ENCODE measurements around the gene CFAP126.
"Not testable (repeated sequence)": the region's sequence is repeated elsewhere in the genome, so short reads cannot be mapped to it uniquely, and the experiment has no call there.

CFAP126 gene

GRCh38 chr1:161379071-161379470 lies 11.4 kb upstream of the CFAP126 start:
- no peak for DNase-seq

- DNase-seq, result no peak
Observed at GRCh38 chr1:161378014-161378413, 10.3 kb upstream of the CFAP126 start.

- no peak for DNase-seq
Observed at GRCh38 chr1:161374373-161374772, 6.7 kb upstream of the CFAP126 start.

GRCh38 chr1:161373442-161373841 lies 5.8 kb upstream of the CFAP126 start:
- no peak for DNase-seq

GRCh38 chr1:161365207-161365606 lies 2.5 kb downstream of the CFAP126 start:
- no peak for DNase-seq

- DNase-seq, result no peak
Observed at GRCh38 chr1:161364332-161364731, 3.3 kb downstream of the CFAP126 start.

GRCh38 chr1:161359291-161359690 lies 8.4 kb downstream of the CFAP126 start:
- no peak for DNase-seq

- no peak for DNase-seq
Observed at GRCh38 chr1:161357073-161357472, 10.6 kb downstream of the CFAP126 start.

GRCh38 chr1:161351482-161351881 lies 16.2 kb downstream of the CFAP126 start:
- DNase-seq, result no peak

- DNase-seq, result no peak
Observed at GRCh38 chr1:161350671-161351070, 17.0 kb downstream of the CFAP126 start.

GRCh38 chr1:161342821-161343220 lies 24.9 kb downstream of the CFAP126 start:
- no peak for DNase-seq

- no peak for DNase-seq
Observed at GRCh38 chr1:161342177-161342576, 25.5 kb downstream of the CFAP126 start.

- no peak for DNase-seq
Observed at GRCh38 chr1:161335796-161336195, 31.9 kb downstream of the CFAP126 start.

- no peak for DNase-seq
Observed at GRCh38 chr1:161333166-161333565, 34.5 kb downstream of the CFAP126 start.

GRCh38 chr1:161330346-161330745 lies 37.3 kb downstream of the CFAP126 start:
- DNase-seq, result no peak

- no peak for DNase-seq
Observed at GRCh38 chr1:161324020-161324419, 43.7 kb downstream of the CFAP126 start.

GRCh38 chr1:161315841-161316674 lies 51.6 kb downstream of the CFAP126 start:
- not testable (repeated sequence) for DNase-seq
